GM15510 (cell line): ENCODE measurements around the gene ANGPTL8.

Experiments used
- POLR2A ChIP-seq: IDR thresholded peaks from 3 replicates; pipeline ENCODE4 v1.6.1; 2011; ENCODE audit warnings: borderline replicate concordance; ENCODE audit not compliant: insufficient read length; ENCODE audit errors: extremely low read depth

Gene ANGPTL8

DNA sequence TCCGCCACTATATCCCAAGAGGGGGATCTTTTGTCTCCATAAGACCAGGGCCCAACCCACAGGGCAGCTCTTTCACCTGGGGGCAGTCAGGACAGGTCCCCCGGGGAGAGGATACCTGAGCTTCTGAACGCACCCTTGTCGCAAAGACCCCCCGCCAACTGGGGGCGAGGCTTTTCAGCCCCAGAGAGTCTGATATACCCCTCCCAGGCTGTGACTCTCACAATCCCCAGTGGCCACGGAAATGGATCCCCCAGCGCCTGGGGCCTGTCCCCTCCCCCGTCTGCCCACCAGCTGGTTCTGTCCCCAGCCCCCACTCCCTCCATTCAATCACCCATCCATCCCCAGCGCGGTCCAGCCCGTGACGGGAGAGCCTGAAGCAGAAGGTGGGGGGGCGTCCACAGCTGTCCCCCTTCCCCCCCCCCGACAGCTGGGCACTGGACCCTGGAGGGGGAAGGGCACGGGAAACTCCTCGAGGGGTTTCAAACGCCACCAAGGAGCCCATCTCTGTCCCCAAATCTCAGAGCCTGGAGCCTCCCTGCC, 22.1 kb downstream of the ANGPTL8 start:
- TF ChIP-seq POLR2A: no peak

DNA sequence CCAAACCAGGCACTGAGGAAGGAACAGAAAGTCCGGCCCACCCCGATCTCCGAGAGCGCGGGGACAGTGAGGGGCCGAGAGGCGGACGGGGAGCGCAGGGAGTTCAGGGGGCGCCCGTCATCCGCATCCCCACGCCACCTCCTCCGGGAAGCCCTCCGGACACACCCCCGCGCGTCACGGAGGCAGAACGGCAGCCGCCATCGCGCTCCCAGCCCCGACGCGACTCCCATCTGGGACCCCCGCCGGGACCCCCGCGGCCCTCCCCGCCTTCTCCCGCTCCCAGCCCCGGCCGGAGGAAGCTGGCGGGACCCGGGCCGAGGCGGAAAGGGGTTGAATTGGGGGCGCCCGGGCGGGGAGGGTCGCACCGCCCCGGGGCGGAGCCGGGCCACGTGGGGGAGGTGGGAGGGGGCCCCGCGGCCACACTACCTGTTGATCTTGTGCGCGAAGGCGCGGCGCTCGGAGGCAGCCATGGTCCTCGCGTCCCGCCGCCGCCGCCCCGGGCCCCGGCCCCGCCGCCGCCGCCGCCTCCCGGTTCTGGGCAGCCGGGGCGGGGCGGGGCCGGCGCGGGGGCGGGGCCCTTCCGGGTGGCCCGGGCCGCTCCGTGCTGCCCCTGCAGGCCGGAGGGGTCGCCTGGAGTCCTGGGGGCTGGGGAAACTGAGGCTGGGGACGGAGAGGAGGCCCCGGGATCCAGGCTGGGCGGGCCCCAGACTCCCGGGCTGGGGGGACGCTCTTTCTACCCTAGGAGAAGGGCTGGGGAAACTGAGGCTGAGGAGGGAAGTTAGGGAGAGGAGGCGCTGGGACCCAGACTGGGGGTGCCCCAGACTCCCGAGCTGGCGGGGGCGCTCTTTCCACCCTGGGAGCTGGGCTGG, 22.8 kb downstream of the ANGPTL8 start, which contains the start of gene DOCK6:
TSS of gene DOCK6 (minus strand) at position 554 of the 869 bp plus-strand sequence. CDS start at position 470, 84 bp downstream.
- peak; percentile 41 for TF ChIP-seq POLR2A

DNA sequence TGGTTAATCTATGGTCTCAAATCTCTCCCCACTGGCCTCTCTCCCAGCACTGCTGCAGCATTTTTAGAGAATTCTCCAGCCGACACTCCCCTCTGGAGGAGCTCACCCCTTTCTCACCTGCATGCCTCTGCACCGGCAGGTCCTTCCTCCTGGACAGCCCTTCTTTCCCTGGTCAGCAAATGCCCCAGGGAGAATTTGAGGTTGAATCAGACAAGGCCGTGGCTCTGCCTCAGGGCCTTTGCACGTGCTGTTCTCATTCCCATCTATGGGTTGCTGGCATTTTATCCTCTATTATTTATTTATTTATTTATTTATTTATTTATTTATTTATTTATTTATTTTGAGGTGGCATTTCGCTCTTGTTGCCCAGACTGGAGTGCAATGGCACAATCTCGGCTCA, 24.3 kb downstream of the ANGPTL8 start:
- TF ChIP-seq POLR2A: no peak

DNA sequence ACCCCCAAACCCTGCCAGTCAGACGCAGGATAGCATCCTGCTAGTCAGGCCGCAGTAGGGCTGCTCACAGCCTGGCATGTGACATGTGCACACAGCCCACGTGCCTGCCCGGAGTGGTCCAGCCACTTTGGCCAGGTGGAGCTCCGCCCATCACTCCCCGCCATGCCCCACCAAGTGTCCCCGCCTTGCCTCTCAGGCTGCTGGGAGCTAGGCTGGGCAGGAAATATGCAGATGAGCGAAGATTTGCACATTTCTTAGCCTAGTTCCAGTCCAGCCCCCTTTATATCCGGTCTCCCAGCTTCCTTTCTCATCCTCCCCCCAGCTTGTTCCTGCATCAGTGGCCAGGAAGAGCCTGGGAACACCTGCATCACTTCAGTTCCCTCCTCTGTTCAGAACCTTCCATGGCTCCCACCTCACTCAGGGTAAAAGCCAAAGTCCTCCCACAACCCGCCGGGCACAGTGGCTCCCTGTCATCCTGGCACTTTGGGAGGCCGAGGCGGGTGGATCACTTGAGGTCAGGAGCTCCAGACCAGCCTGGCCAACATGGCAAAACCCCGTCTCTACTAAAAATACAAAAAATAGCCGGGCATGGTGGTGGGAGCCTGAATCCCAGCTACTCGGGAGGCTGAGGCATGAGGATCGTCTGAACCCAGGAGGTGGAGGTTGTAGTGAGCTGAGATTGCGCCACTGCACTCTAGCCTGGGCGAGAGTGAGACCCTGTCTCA, 25.2 kb downstream of the ANGPTL8 start:
- TF ChIP-seq POLR2A: no peak

DNA sequence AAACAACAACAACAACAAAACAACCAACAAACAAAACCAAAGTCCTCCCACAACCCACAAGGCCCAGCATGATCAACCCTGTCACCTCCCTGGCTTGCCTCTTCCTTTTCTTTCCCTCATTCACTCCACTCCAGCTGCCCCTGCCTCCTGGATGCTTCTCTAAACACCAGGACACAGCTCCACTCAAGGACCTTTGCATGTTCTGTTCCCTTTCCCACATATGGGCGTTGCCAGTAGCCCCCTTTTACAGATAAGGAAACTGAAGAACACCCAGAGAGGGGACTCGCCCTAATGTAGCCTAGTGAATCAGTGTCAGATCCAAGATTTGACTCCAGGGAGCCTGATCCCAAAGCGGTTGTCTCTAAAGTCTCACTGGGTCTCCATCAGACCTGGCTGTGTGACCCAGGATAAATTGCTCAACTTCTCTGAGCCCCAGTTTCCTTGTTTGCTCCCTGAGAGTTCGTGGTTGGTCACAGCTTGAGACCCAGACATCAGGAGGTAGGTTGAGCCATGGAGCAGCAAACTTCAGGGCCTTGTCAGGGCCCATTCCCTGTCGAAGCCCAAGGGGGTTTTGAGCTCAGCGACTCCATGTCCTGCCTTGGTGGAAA, 25.9 kb downstream of the ANGPTL8 start:
- TF ChIP-seq POLR2A: no peak

DNA sequence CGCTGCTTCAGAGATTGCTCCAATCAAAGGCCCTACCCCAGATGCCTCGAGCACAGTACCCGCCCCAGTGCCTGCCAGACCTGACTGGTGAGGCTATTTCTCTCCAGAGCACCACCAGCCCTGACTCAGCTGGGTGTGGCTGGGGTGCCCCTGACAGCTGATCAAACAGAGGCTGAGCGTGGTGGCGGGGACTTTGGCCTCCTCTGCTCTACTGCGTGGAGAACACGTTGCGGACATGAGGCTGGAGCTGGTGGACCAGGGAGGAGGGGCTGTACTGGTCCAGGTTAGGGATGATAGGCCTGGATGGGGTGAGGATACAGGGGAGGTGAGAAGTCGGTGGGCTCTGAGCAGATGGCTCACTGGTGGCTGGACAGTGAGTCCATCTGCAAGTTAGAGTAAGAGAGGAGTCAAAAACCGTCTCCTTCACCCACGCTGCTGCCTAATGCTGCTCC, 26.4 kb downstream of the ANGPTL8 start:
- no peak for TF ChIP-seq POLR2A

DNA sequence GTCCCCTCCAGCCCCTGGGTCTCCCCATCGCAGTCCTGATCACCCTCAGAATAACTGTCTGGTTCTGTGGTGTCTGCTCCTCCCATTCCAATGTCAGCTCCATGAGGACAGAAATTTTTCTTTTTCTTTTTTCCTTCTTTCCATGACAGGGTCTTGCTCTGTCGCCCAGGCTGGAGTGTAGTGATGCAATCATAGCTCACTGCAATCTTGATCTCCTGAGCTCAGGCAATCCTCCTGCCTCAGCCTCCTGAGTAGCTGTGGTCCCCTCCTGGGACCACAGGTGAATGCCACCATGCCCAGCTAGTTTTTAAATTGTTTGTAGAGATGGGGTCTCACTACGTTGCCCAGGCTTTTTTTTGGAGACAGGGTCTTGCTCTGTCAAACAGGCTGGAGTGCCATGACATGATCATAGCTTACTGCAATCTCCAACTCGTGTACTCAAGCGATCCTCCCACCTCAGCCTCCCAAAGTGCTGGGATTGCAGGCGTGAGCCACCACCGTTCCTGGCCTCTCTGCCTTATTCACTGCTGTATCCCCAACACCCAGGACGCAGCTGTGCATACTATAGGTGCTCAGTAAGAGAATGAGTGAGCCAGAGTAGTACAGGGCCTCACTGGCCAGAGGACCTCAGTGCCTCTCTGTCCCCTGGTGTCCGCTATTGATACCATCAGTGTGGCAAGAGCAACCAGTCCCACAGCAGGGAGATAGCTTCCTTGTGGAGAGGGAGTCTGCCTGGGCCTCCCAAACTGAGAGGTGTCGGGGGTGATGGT, 28.1 kb downstream of the ANGPTL8 start:
- TF ChIP-seq POLR2A: no peak

DNA sequence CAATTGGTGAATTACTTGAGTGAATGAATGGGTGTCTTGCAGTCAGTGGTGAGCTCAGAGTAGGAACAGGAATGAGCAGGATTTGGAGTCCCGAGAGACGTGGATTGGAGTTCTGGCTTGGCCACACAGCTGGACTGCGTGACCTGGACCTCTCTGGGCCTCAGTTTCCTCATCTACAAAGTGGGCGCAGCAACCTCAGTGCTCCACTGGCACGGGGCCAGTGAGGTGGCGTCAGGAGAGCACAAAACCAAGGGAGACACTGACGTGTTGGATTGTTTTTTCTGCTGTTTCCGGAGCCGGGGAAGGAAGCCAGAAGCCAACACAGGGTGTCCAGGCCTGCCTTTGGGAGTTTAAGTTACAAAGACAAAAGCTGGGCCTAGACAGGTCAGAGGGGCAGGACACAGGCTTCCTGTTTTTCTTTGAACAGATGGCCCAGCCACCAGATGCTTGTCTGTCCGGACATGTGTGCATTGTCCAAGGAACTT, 29.4 kb downstream of the ANGPTL8 start:
- no peak for TF ChIP-seq POLR2A

DNA sequence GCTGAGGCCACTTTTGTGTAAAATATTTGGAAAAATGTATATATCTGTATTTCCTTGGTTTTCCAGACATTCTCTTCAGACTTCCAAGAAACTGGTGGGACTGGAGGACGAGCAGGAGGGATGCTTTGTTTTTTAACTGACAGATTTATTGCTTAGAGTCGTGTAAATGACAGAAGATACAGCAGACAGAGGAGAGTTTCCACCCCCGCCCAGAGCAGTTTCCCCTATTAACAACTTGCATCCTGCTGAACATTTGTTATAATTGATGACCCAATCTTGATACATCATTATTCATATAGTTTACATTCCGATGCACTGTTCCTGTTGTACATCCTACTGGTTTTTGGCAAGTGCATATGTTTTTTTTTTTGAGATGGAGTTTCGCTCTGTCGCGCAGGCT, 30.0 kb downstream of the ANGPTL8 start:
- TF ChIP-seq POLR2A: no peak

DNA sequence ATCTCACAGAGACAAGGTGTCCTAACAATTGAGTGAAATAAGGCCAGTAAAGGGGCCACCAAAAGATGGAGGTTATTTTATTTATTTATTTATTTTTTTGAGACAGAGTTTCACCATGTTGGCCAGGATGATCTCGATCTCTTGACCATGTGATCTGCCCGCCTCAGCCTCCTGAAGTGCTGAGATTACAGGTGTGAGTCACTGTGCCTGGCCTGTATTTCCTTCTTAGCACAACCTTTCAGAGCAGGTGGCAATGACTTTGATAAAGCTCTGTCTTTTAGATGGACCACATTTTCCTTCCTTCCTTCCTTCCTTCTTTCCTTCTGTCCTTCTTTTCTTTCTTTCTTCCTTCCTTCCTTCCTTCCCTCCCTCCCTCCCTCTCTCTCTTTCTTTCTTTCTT, 33.9 kb downstream of the ANGPTL8 start:
- no peak for TF ChIP-seq POLR2A

DNA sequence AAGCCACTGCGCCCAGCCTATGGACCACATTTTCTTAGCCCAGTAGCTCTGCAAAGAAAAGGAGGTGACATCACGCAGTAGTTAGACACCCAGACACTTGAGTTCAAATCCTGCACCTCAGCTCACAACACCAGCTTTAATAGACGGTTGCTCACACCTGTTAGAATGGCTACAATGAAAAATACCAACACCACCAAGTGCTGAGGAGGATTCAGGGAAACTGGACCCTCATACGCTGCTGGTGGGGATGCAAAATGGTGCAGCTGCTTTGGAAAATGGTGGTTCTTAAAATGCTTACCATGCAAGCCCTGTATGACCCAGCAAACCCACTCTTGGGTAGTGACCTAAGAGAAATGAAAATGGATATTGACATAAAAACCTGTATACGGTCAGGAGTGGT, 34.6 kb downstream of the ANGPTL8 start:
- TF ChIP-seq POLR2A: no peak

DNA sequence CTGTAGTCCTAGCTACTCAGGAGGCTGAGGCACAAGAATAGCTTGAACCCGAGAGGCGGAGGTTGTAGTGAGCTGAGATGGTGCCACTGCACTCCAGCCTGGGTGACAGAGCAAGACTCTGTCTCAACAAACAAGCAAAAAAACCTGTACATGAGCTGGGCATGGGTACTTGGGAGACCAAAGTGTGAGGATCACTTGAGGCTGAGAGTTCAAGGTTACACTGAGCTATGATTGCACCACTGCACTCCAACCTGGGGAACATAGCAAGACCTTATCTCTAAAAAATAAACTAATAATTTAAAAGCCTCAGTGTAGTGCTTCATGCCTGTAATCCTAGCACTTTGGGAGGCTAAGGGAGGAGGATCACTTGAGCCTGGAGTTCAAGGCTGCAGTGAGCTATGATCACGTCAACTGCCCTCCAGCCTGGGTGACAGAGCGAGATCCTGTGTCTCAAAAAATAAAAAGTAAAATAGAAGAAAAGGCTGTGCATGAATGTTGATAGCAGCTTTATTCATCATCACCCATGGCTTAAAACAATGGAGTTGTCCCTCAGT, 35.2 kb downstream of the ANGPTL8 start:
- TF ChIP-seq POLR2A: no peak

DNA sequence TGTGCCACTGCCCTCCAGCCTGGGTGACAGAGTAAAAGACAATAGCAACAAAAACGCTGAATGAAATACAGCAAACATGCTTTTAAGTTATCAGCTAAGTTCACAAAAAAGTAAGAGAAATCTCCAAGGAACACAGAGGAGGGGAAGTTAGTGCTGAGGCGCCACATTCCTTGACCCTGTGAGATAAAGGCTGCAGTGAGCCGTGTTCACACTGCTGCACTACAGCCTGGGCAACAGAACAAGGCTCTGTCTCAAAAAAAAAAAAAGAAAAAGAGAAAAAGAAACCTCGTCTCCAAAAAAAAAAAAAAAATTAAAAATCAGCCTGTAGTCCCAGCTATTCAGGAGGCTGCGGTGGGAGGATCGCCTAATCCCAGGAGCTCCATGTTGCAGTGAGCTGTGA, 39.3 kb downstream of the ANGPTL8 start:
- no peak for TF ChIP-seq POLR2A
